ENCODE measurements around the gene ID3.

ID3 gene

GRCh38 chr1:23566304-23566703 lies 7.0 kb upstream of the ID3 start:
- DNase-seq (ENCODE audit: low read depth, low spot score) = no peak

GRCh38 chr1:23565776-23566175 lies 6.5 kb upstream of the ID3 start:
- DNase-seq (ENCODE audit: low read depth, low spot score) = no peak

- no peak for DNase-seq (ENCODE audit: low read depth, low spot score)
Measured at GRCh38 chr1:23564529-23565122, 5.3 kb upstream of the ID3 start.

- no peak for DNase-seq (ENCODE audit: low read depth, low spot score)
Measured at GRCh38 chr1:23563755-23564374, 4.6 kb upstream of the ID3 start.

- DNase-seq (ENCODE audit: low read depth, low spot score) = no peak
Measured at GRCh38 chr1:23563003-23563402, 3.7 kb upstream of the ID3 start.

GRCh38 chr1:23562137-23562876 lies 3.0 kb upstream of the ID3 start:
- DNase-seq (ENCODE audit: low read depth, low spot score) = no peak

- DNase-seq (ENCODE audit: low read depth, low spot score) = no peak
Measured at GRCh38 chr1:23561813-23562100, 2.5 kb upstream of the ID3 start.

- DNase-seq (ENCODE audit: low read depth, low spot score) = no peak
Measured at GRCh38 chr1:23561076-23561812, 1.9 kb upstream of the ID3 start.

GRCh38 chr1:23559985-23560741 lies 862 bp upstream of the ID3 start:
- no peak for DNase-seq (ENCODE audit: low read depth, low spot score)

GRCh38 chr1:23558872-23559135 lies 497 bp downstream of the ID3 start:
- no peak for DNase-seq (ENCODE audit: low read depth, low spot score)

GRCh38 chr1:23558140-23558871 lies 995 bp downstream of the ID3 start:
- DNase-seq (ENCODE audit: low read depth, low spot score) = no peak

GRCh38 chr1:23557471-23558124 lies 1.7 kb downstream of the ID3 start:
- DNase-seq (ENCODE audit: low read depth, low spot score) = no peak

- no peak for DNase-seq (ENCODE audit: low read depth, low spot score)
Measured at GRCh38 chr1:23556635-23557470, 2.4 kb downstream of the ID3 start.

- DNase-seq (ENCODE audit: low read depth, low spot score) = no peak
Measured at GRCh38 chr1:23555986-23556634, 3.2 kb downstream of the ID3 start.

- no peak for DNase-seq (ENCODE audit: low read depth, low spot score)
Measured at GRCh38 chr1:23555270-23555985, 3.9 kb downstream of the ID3 start.

- DNase-seq (ENCODE audit: low read depth, low spot score) = peak; percentile 72
Measured at GRCh38 chr1:23554481-23555269, 4.6 kb downstream of the ID3 start.

- DNase-seq (ENCODE audit: low read depth, low spot score) = no peak
Measured at GRCh38 chr1:23554127-23554480, 5.2 kb downstream of the ID3 start.
